Mesodermal cell (in vitro differentiated cells): ENCODE data around the gene TM2D3.

Experiments
- H3K27ac ChIP-seq: 2 replicates; pipeline ENCODE4 v1.7.0; 2013; ENCODE audit warnings: mild to moderate bottlenecking, low read depth, low read length, moderate library complexity; ENCODE audit not compliant: severe bottlenecking
- H3K36me3 ChIP-seq: 2 replicates; pipeline ENCODE4 v1.7.1; 2013; ENCODE audit warnings: mild to moderate bottlenecking, low read length, moderate library complexity; ENCODE audit not compliant: control insufficient read depth, insufficient read depth
- H3K4me1 ChIP-seq: one replicate; pipeline ENCODE4 v1.7.1; 2013; ENCODE audit warnings: mild to moderate bottlenecking, low read length; ENCODE audit not compliant: insufficient read depth, control insufficient read depth, poor library complexity, severe bottlenecking
- H3K4me3 ChIP-seq: 2 replicates; pipeline ENCODE4 v1.7.0; 2013; ENCODE audit warnings: low read length, control low read depth, mild to moderate bottlenecking; ENCODE audit not compliant: insufficient read depth, poor library complexity, severe bottlenecking; ENCODE audit errors: extremely low read depth
- H3K9me3 ChIP-seq: 2 replicates; pipeline ENCODE4 v1.7.1; 2013; ENCODE audit warnings: mild to moderate bottlenecking, low read length, moderate library complexity; ENCODE audit not compliant: control insufficient read depth
- WGBS, 2 experiments: methylation state at CpG; one replicate each; pipeline ENCODE4 v1.1.5; 2013; ENCODE audit warnings: missing lambda C conversion rate in 2 of 2; ENCODE audit not compliant: insufficient coverage in 2 of 2; 5-methylcytosine and 5-hydroxymethylcytosine counted together

The TM2D3 gene

GRCh38 chr15:101604124-101604874 is 47.9 kb downstream of the TM2D3 start:
- no peaks in the 10 kb centered on the region for H3K4me1 ChIP-seq
- H3K27ac ChIP-seq, result no peak overlapping the region
- no peak overlapping the region for H3K4me3 ChIP-seq
- no peaks in the 10 kb centered on the region for H3K36me3 ChIP-seq
- no peaks in the 10 kb centered on the region for H3K9me3 ChIP-seq
- 87 to 100% methylated on average over 3 to 4 of the region's 4 CpGs for WGBS, 2 experiments

DNA sequence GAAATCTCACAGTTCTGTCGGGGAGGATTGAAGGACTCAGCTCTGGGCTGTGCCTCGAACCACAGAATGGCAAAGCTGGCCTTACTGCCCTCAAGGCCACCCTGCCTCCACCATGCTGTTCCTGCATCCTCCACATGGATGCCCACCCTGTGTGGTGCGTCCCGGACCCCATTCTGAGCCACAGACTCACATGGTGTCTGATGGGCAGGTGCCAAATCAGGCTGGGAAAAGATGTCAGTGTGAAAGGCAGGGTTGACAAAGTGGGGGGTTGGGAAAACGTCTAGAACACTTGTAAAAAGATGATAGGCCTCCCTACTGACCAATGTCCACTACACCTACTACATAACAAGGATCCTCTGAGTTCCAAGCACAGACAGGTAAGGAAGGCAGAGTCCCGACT is 49.4 kb downstream of the TM2D3 start:
- H3K4me1 ChIP-seq, result no peaks in the 10 kb centered on the region
- 77 to 97% methylated on average over 3 of the region's 6 CpGs for WGBS, 2 experiments
- no peak overlapping the region for H3K27ac ChIP-seq
- no peaks in the 10 kb centered on the region for H3K36me3 ChIP-seq
- no peaks in the 10 kb centered on the region for H3K9me3 ChIP-seq
- H3K4me3 ChIP-seq, result no peak overlapping the region

DNA sequence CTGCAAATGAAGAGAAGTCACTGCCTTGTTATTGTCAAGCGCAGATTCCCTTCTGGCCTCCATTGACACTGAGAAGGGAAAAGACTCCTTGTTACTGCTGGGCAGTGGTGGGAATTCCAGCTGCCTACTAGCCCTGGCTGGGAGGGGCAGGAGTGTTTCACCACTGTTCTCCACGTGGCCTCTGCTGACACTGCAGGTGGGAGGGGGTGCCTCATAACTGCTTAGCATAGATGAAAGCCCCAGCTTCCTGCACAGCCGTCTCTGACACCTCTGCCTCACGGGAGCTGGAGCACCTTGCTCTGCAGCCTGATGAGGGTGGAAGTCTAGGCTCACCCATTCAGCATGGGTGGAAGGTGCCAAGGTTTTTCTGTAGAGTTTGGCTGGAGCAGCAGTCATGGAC is 52.1 kb downstream of the TM2D3 start:
- Histone ChIP-seq H3K9me3 (no peaks in the 10 kb centered on the region), H3K4me3 (no peak overlapping the region), H3K36me3 (no peaks in the 10 kb centered on the region), H3K27ac (no peak overlapping the region), H3K4me1 (no peaks in the 10 kb centered on the region)
- WGBS, 2 experiments, result 58 to 84% methylated on average over 3 of the region's 4 CpGs

DNA sequence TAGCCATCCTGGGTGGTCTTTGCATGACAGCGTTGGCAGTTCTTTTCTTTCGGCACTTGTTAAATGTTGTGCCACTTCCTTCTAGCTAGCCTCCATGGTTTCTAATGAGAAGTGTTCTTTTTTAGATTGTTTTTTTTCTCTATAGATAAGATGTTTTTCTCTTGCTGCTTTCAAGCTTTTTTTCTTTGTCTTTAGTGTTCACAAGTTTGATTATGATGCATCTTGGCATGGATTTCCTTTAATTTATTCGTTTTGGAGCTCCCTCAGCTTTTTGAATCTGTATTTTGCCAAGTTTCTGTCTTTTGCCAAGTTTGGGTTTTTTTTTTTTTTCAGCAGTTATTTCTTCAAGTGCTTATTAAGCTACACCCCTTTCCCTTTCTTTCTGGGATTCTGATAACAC is 53.1 kb downstream of the TM2D3 start:
- no peaks in the 10 kb centered on the region for H3K4me1 ChIP-seq
- H3K4me3 ChIP-seq, result no peak overlapping the region
- no peaks in the 10 kb centered on the region for H3K9me3 ChIP-seq
- H3K27ac ChIP-seq, result no peak overlapping the region
- no peaks in the 10 kb centered on the region for H3K36me3 ChIP-seq
- 96 to 100% methylated on average over 1 to 3 of the region's 3 CpGs for WGBS, 2 experiments

- H3K36me3 ChIP-seq, result no peaks in the 10 kb centered on the region
- H3K27ac ChIP-seq, result no peak overlapping the region
- WGBS, 2 experiments, result 70 to 80% methylated on average over 6 of the region's 6 CpGs
- no peaks in the 10 kb centered on the region for H3K4me1 ChIP-seq
- H3K9me3 ChIP-seq, result no peaks in the 10 kb centered on the region
- H3K4me3 ChIP-seq, result no peak overlapping the region
Observed at GRCh38 chr15:101597360-101597928, 54.7 kb downstream of the TM2D3 start.

DNA sequence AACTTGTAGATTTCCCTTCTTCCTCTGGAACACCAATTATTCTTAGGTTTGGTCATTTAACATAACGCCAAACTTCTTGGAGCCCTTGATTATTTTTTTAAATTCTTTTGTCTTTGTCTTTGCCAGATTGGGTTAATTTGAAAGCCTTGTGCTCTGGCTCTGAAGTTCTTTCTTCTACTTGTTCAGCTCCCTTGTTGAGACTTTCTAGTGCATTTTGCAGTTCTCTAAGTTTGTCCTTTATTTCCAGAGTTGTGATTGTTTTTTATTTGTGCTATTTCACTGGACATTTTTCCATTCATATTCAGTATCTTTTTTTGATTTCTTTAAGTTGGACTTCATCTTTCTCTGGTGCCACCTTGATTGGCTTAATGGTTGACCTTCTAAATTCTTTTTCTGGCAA is 55.5 kb downstream of the TM2D3 start:
- no CpG with 5 or more reads among the region's 1 CpG for WGBS, 2 experiments
- Histone ChIP-seq H3K4me3 (no peak overlapping the region), H3K9me3 (no peaks in the 10 kb centered on the region), H3K27ac (no peak overlapping the region), H3K36me3 (no peaks in the 10 kb centered on the region), H3K4me1 (no peaks in the 10 kb centered on the region)
